ACC112 (cell line): ENCODE results near the gene LAMTOR5.
"Not testable (repeated sequence)": the region's sequence is repeated elsewhere in the genome, so short reads cannot be mapped to it uniquely, and the experiment has no call there.

Experiments
- H2AFZ ChIP-seq: fragments of 200-600 bp; sonication (generic); one replicate; pipeline ENCODE4 v1.6.0; 2017; ENCODE audit warnings: antibody characterized with exemption, low read length; ENCODE audit not compliant: unreplicated experiment
- H3K27ac ChIP-seq: fragments of 200-600 bp; sonication (generic); 2 replicates; pipeline ENCODE4 v1.5.1; 2014; ENCODE audit warnings: low read depth, mild to moderate bottlenecking, antibody characterized with exemption, low read length, moderate library complexity
- H3K27me3 ChIP-seq: fragments of 200-600 bp; sonication (generic); 2 replicates; pipeline ENCODE4 v1.6.1; 2014; ENCODE audit warnings: mild to moderate bottlenecking, antibody characterized with exemption, low read length, moderate library complexity, mixed read lengths; ENCODE audit not compliant: insufficient read depth
- H3K36me3 ChIP-seq: fragments of 200-600 bp; sonication (generic); 2 replicates; pipeline ENCODE4 v1.6.1; 2016; ENCODE audit warnings: mild to moderate bottlenecking, antibody characterized with exemption, low read length, moderate library complexity, mixed read lengths; ENCODE audit not compliant: insufficient read depth
- H3K4me1 ChIP-seq: fragments of 200-600 bp; sonication (generic); one replicate; pipeline ENCODE4 v1.6.1; 2016; ENCODE audit warnings: low read length, mixed read lengths; ENCODE audit not compliant: insufficient read depth, unreplicated experiment, control insufficient read depth
- H3K4me3 ChIP-seq: fragments of 200-600 bp; sonication (generic); 2 replicates; pipeline ENCODE4 v1.5.1; 2014; ENCODE audit warnings: mild to moderate bottlenecking, low read depth, low read length
- H3K79me2 ChIP-seq: fragments of 200-600 bp; sonication (generic); one replicate; pipeline ENCODE4 v1.6.0; 2016; ENCODE audit warnings: low read length; ENCODE audit not compliant: control insufficient read depth, unreplicated experiment, insufficient read depth

Gene LAMTOR5

GRCh38 chr1:110409316-110409715 is 1.8 kb upstream of the LAMTOR5 start:
- Histone ChIP-seq H3K79me2 (peaks cover 26% of the 10 kb centered on the region), H2AFZ (no peak overlapping the region), H3K27ac (no peak overlapping the region), H3K27me3 (no peaks in the 10 kb centered on the region), H3K36me3 (peaks cover 4% of the 10 kb centered on the region; the same call in 1 of the 2 replicates), H3K4me1 (peaks cover 7% of the 10 kb centered on the region), H3K4me3 (no peak overlapping the region)

DNA sequence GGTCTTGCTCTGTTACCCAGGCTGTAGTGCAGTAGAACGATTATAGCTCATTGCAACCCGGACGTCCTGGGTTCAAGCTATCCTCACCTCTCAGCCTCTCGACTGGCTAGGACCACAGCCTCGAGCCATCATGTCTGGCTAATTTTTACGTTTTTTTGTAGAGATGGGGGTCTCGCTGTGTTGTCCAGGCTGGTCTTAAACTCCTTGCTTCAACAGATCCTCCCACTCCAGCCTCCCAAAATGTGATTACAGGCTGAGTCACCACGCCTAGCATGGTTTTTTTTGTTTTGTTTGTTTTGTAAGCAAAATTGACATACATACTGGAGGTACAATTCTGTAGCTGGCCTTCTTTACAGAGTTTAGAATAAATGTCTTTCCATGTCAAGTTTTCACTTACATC is 994 bp upstream of the LAMTOR5 start:
- Histone ChIP-seq H2AFZ (no peak overlapping the region), H3K79me2 (peaks cover 28% of the 10 kb centered on the region), H3K27ac (no peak overlapping the region), H3K4me3 (peak overlapping the region; percentile 81), H3K36me3 (peaks cover 9% of the 10 kb centered on the region; the same call in 1 of the 2 replicates), H3K27me3 (no peaks in the 10 kb centered on the region), H3K4me1 (peaks cover 7% of the 10 kb centered on the region)

GRCh38 chr1:110406407-110406806 is 1.1 kb downstream of the LAMTOR5 start:
- Histone ChIP-seq H3K36me3 (peaks cover 16% of the 10 kb centered on the region; the same call in 1 of the 2 replicates), H3K4me3 (peak overlapping the region; percentile 81), H3K79me2 (peaks cover 28% of the 10 kb centered on the region)
- H3K27ac ChIP-seq, H3K4me1 ChIP-seq, H2AFZ ChIP-seq, H3K27me3 ChIP-seq: not testable (repeated sequence)

DNA sequence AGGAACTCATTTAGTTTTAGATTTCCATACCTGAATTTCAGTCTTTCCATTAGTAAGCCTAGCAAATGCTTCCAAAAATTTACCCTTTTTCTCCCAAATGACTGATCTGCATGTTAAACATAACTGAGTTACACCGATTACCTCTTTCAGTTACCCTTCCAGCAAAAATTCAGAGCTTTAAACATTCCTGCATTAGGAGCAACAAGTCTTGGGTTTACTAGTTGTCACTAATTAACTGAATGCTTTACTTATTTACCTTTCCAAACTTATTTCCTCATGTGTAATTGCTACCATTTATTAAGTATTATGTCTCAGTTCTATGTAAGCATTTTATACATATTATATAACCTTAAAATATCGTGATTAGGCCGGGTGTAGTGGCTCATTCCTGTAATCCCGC is 3.1 kb downstream of the LAMTOR5 start:
- Histone ChIP-seq H2AFZ (no peak overlapping the region), H3K4me3 (no peak overlapping the region), H3K27ac (no peak overlapping the region), H3K4me1 (peaks cover 7% of the 10 kb centered on the region), H3K27me3 (no peaks in the 10 kb centered on the region), H3K36me3 (peaks cover 28% of the 10 kb centered on the region), H3K79me2 (peaks cover 28% of the 10 kb centered on the region)

GRCh38 chr1:110403805-110404204 is 3.7 kb downstream of the LAMTOR5 start:
- Histone ChIP-seq H3K79me2 (peaks cover 28% of the 10 kb centered on the region), H3K27ac (no peak overlapping the region), H3K27me3 (no peaks in the 10 kb centered on the region), H3K36me3 (peaks cover 31% of the 10 kb centered on the region), H3K4me1 (peaks cover 7% of the 10 kb centered on the region), H2AFZ (no peak overlapping the region), H3K4me3 (no peak overlapping the region)

GRCh38 chr1:110396259-110396958 is 11.1 kb downstream of the LAMTOR5 start:
- not testable (repeated sequence) for H3K27ac ChIP-seq, H3K79me2 ChIP-seq, H3K27me3 ChIP-seq, H2AFZ ChIP-seq, H3K4me3 ChIP-seq
- peaks cover 26% of the 10 kb centered on the region for H3K4me1 ChIP-seq
- peaks cover 17% of the 10 kb centered on the region for H3K36me3 ChIP-seq

DNA sequence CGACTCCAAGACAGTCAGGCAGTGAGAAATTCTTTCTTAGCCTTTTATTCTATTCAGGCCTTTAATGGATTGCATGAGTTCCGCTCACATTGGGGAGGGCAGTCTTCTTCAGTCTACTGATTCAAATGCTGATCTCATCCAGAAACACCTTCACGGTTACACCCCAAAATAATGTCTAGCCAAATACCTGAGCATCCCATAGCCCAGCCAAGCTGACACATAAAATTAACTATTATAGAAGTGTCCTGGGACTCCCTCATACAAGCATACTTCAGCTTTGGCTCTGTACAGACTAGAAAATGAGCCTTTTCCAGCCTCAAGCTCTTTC is 13.0 kb downstream of the LAMTOR5 start:
- Histone ChIP-seq H3K4me3 (no peak overlapping the region), H2AFZ (no peak overlapping the region), H3K27ac (peak overlapping the region; percentile 91), H3K79me2 (peaks cover 5% of the 10 kb centered on the region), H3K36me3 (peaks cover 6% of the 10 kb centered on the region), H3K27me3 (no peaks in the 10 kb centered on the region), H3K4me1 (peaks cover 41% of the 10 kb centered on the region)

DNA sequence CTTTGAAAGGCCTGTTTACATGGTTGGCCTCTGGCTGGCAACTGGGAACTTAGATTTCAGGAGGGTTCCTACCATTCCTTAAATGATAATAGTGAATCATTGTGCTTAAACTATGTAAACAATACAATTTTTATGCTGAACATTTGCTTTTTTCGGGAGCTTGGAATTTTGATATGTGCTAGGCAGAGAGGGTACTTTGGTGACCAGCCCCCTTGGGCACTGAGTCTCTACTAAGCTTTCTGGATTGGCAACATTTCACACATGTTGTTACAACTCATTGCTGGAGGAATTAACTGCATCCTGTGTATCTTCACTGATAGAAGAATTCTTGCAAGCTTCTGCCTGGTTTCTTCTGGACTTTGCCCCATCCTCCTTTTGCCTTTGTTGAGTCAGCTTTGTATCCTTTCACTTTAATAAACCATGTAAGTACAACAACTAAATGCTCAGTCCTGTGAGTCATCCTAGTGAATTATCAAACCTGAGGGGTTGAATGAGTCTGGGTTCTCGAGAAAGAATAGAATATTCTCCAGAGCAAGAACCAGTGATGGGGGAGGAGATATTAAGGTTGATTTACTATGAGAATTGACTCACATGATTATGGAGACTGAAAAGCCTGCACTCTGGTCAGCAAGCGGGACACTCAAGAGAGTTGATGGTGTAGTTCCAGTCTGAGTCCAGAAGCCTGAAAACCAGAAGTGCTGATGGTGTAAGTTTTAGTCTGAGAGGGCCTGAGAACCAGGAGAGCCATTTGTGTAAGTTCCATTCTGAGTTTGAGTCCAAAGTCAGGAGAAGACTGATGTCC is 13.6 kb downstream of the LAMTOR5 start:
- peak overlapping the region; percentile 91 for H3K27ac ChIP-seq
- H3K36me3 ChIP-seq: peaks cover 3% of the 10 kb centered on the region; the same call in 1 of the 2 replicates
- peaks cover 10% of the 10 kb centered on the region for H3K79me2 ChIP-seq
- peaks cover 47% of the 10 kb centered on the region for H3K4me1 ChIP-seq
- H3K4me3 ChIP-seq: peak overlapping the region; percentile 41
- H2AFZ ChIP-seq: peak overlapping the region; percentile 40
- H3K27me3 ChIP-seq: no peaks in the 10 kb centered on the region

DNA sequence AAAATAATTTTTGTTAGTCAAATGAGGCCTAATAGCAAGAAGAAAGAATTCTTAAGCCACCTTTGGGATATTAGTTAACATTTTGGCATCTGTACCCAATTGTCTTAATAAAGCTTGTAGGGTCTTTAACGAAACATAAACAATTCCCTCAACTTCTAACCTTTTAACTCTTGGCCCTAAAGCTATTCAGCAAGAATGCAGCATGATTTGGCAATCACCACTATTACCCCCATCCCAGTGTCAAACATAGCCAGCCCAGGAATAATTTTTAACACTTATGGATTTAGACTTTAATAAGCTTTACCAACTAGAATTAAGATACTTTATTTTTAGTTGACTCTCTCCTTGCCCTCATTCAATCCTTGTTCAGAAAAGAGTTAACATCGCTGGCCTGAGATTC is 14.2 kb downstream of the LAMTOR5 start:
- peak overlapping the region; percentile 40 for H2AFZ ChIP-seq
- peak overlapping the region; percentile 41 for H3K4me3 ChIP-seq
- H3K27ac ChIP-seq: peak overlapping the region; percentile 91
- no peaks in the 10 kb centered on the region for H3K27me3 ChIP-seq
- peaks cover 16% of the 10 kb centered on the region for H3K79me2 ChIP-seq
- H3K36me3 ChIP-seq: peaks cover 2% of the 10 kb centered on the region; the same call in 1 of the 2 replicates
- peaks cover 48% of the 10 kb centered on the region for H3K4me1 ChIP-seq

GRCh38 chr1:110390692-110391245 is 16.7 kb downstream of the LAMTOR5 start, which contains the start of gene SLC16A4:
Gene SLC16A4 (minus strand): TSS chr1:110391026. CDS start chr1:110389323, 1,703 bp downstream.
- Histone ChIP-seq H3K79me2 (peaks cover 17% of the 10 kb centered on the region), H3K4me3 (peak within 1 kb of the TSS; percentile 77), H3K36me3 (no peaks in the 10 kb centered on the region), H3K27ac (peak within 1 kb of the TSS; percentile 86), H2AFZ (peak within 1 kb of the TSS; percentile 40), H3K4me1 (peaks cover 48% of the 10 kb centered on the region), H3K27me3 (no peaks in the 10 kb centered on the region)
